Measurements from ENCODE around the gene MSL3B.
"Not testable (repeated sequence)": the region's sequence is repeated elsewhere in the genome, so short reads cannot be mapped to it uniquely, and the experiment has no call there.

The MSL3B gene

DNA sequence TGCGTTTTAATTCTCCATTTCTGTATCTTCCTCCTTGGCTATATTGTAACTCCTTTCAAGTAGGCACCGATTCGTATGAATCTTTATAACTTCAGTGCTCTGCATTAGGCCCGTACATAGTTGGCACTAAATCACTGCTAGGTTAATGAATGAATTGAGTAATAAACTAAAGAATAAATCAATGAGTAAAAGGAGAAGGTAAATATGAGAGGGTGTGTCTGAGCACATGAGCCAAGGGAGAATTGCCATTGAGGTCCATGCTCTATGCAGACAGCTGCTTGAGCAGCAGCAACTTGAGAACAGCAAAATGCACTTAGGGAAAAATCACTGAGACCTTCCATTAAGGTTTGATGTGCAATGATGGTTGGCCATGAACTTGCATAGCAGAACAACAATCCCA, 37.8 kb upstream of the MSL3B start:
- H3K36me3 ChIP-seq, result no peaks in the 10 kb centered on the region
- H3K27ac ChIP-seq, result no peak overlapping the region
- no peaks in the 10 kb centered on the region for H3K27me3 ChIP-seq
- DNase-seq, result no peak
- no peak overlapping the region for H3K4me3 ChIP-seq
- no peaks in the 10 kb centered on the region for H3K4me1 ChIP-seq
- TF ChIP-seq, protein P1, sequence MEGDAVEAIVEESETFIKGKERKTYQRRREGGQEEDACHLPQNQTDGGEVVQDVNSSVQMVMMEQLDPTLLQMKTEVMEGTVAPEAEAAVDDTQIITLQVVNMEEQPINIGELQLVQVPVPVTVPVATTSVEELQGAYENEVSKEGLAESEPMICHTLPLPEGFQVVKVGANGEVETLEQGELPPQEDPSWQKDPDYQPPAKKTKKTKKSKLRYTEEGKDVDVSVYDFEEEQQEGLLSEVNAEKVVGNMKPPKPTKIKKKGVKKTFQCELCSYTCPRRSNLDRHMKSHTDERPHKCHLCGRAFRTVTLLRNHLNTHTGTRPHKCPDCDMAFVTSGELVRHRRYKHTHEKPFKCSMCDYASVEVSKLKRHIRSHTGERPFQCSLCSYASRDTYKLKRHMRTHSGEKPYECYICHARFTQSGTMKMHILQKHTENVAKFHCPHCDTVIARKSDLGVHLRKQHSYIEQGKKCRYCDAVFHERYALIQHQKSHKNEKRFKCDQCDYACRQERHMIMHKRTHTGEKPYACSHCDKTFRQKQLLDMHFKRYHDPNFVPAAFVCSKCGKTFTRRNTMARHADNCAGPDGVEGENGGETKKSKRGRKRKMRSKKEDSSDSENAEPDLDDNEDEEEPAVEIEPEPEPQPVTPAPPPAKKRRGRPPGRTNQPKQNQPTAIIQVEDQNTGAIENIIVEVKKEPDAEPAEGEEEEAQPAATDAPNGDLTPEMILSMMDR (IDR thresholded peaks at IDR 0.05), result no peak
- no peaks in the 10 kb centered on the region for H3K9me3 ChIP-seq
- intact Hi-C loops (cut with DNase I; ENCODE audit: low total_unique reads), result no loop called here

DNA sequence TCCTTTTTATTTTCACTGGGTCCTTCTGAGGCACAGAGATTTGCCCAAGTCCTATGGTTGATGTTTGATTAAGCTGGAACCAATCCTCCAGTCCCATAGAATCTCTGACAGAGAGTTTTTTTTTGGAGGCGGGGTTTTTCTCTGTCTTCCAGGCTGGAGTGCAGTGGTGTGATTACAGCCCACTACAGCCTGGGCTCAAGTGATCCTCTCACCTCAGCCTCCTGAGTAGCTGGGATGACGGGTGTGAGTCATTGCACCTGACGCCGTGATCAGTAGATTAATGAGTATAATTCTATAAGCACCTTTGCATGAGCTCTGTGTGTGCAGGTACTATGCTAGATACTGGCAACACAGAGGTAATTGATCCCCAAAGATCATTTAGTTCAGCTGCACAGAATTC, 33.7 kb upstream of the MSL3B start:
- TF ChIP-seq, protein P1 (IDR thresholded peaks at IDR 0.05), result no peak
- Histone ChIP-seq H3K27ac (no peak overlapping the region), H3K4me3 (no peak overlapping the region), H3K9me3 (no peaks in the 10 kb centered on the region), H3K27me3 (no peaks in the 10 kb centered on the region), H3K4me1 (no peaks in the 10 kb centered on the region), H3K36me3 (no peaks in the 10 kb centered on the region)
- no peak for DNase-seq
- intact Hi-C loops (cut with DNase I; ENCODE audit: low total_unique reads), result no loop called here

DNA sequence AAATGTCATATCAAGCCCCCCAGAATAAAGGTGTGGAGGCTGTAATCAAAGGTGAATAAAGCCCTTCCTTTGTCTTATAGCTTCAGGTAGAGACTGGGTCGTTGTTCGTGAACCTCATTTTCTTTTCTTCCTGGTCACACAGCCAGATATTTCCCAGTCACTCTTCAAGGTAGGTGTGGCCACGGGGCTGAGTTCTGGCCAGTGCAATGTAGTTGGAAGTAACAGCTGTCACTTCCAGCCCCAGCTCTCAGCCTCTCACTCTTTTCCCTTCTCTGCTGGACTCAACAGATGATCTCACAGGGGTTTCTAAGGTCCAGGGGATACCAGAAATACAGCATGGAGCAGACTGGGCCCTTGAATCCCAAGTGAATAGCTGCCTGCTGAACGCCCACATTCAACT, 33.2 kb upstream of the MSL3B start:
- intact Hi-C loops (cut with DNase I; ENCODE audit: low total_unique reads), result no loop called here
- H3K27ac ChIP-seq, result no peak overlapping the region
- TF ChIP-seq, protein P1 (IDR thresholded peaks at IDR 0.05), result no peak

DNA sequence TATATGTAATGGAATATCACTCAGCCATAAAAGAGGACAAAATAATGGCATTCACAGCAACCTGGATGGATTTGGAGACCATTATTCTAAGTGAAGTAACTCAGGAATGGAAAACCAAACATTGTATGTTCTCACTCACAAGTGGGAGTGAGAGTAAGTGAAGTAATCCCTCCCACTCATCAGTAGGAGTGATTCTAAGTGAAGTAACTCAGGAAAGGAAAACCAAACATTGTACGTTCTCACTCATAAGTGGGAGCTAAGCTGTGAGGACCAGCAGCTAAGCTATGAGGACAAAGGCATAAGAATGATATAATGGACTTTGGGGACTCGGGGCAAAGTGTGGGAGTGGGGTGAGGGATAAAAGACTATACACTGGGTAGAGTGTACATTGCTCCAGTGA, 28.1 kb upstream of the MSL3B start:
- intact Hi-C loops (cut with DNase I; ENCODE audit: low total_unique reads); H3K27ac ChIP-seq; H3K4me1 ChIP-seq; H3K36me3 ChIP-seq; H3K9me3 ChIP-seq; H3K27me3 ChIP-seq; DNase-seq; H3K4me3 ChIP-seq: not testable (repeated sequence)

More for the DNA sequence above, 33.2 kb upstream of the MSL3B start:
- no peak for DNase-seq
- Histone ChIP-seq H3K4me3 (no peak overlapping the region), H3K4me1 (no peaks in the 10 kb centered on the region), H3K9me3 (no peaks in the 10 kb centered on the region), H3K27me3 (no peaks in the 10 kb centered on the region), H3K36me3 (no peaks in the 10 kb centered on the region)

DNA sequence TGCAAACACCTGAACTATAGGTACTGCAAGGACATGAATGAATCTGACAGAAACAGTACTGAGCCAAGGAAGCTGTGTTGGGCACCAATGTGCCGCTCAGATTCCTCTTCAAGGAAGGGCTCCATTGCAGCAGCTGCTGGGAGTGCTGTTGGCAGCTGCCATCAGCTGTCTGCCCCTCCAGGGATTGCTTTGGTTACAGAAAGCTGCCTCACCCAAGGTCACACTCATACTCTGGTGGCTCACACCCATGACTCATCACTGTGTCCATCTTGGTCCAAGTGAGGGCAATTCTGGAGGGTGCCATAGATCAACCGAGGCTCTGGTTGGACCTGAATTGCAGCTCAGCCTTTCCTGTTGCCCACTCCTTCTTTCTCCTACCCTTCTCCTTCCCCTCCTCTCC, 24.6 kb upstream of the MSL3B start:
- no peak overlapping the region for H3K4me3 ChIP-seq
- peaks cover 0 to 3% of the 10 kb centered on the region in 2 donors for H3K27me3 ChIP-seq
- no peak for DNase-seq
- TF ChIP-seq, protein P1 (IDR thresholded peaks at IDR 0.05), result no peak
- H3K9me3 ChIP-seq, result no peaks in the 10 kb centered on the region
- no peaks in the 10 kb centered on the region for H3K4me1 ChIP-seq
- no peaks in the 10 kb centered on the region for H3K36me3 ChIP-seq
- no peak overlapping the region for H3K27ac ChIP-seq
- intact Hi-C loops (cut with DNase I; ENCODE audit: low total_unique reads), result no loop called here

DNA sequence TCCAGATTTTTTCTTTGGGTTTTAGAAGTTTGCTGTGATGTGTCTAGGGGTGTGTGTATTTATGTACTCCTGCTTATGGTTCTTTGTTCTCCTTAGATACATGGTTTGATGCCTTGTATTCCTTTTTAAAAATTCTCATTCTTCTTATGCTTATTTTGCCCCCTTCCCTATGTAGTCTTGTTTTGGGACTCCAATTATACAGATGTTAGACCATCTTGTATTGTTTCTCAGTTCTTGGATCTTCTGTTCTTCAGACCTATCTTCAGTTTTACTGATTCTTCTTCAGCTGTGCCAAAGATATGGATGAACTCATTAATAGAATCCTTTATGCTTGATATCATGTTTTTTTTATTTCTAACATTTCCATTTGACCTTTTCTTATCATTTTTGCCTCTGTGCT, 14.2 kb upstream of the MSL3B start:
- intact Hi-C loops (cut with DNase I; ENCODE audit: low total_unique reads), result no loop called here
- Histone ChIP-seq H3K27me3 (no peaks in the 10 kb centered on the region), H3K4me1 (no peaks in the 10 kb centered on the region), H3K9me3 (peaks cover 0 to 18% (median 18%) of the 10 kb centered on the region in 3 donors), H3K36me3 (no peaks in the 10 kb centered on the region), H3K4me3 (no peak overlapping the region), H3K27ac (no peak overlapping the region)
- TF ChIP-seq, protein P1 (IDR thresholded peaks at IDR 0.05), result no peak
- DNase-seq, result no peak

DNA sequence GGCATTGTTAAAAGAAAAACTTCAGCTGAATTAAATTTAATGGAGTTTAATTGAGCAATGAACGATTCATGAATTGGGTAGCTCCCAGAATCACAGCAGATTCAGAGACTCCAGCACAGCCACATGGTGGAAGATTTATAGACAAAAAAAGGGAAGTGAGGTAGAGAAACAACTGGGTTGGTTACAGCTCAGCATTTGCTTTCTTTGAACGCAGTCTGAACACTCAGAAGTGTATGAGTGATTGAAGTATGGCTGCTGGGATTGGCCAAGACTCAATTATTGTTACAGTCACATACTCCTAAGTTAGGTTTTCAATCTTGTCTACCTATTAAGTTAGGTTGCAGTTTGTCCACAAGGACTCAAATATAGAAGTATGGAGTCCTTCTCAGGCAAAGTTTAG, 3.9 kb upstream of the MSL3B start:
- H3K4me1 ChIP-seq; intact Hi-C loops (cut with DNase I; ENCODE audit: low total_unique reads); H3K4me3 ChIP-seq; H3K27me3 ChIP-seq; DNase-seq; H3K9me3 ChIP-seq; H3K27ac ChIP-seq; H3K36me3 ChIP-seq: not testable (repeated sequence)

Measured in tibial artery (tissue), 4 donors.